ENCODE measurements around the gene ACADL.
"Not testable (repeated sequence)": the region's sequence is repeated elsewhere in the genome, so short reads cannot be mapped to it uniquely, and the experiment has no call there.

The ACADL gene

DNA sequence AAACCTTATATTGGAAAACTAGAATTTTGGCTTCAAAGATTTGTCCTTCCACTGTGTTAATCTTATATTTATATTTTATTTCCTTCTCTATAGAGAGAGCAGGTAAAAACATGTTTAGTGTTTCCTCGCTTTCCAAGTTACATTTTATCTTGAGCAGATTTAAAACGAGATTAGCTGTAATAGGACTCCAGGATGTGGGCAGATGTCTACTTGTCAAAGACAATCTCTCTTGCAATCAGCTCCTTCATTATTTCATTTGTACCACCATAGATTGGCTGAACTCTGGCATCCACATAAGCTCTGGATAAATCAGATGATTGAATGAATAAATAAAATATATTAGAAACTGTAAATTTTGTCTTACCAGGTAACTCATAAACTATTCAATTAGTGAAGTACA, 36.5 kb downstream of the ACADL start:
- DNase-seq (ENCODE audit: insufficient read length, low spot score) (no peak), FAIRE-seq (no peak)
- TF ChIP-seq POLR2AphosphoS5 (IDR thresholded peaks at IDR 0.05; ENCODE audit: low read depth, low read length) (no peak), TAF1 (IDR thresholded peaks at IDR 0.05; ENCODE audit: low read depth, low read length) (no peak), POLR2A (IDR thresholded peaks at IDR 0.05; ENCODE audit: low read depth, low read length) (no peak), PAX5 (IDR thresholded peaks at IDR 0.05; ENCODE audit: insufficient read depth, low read length, severe bottlenecking) (no peak), POU2F2 (IDR thresholded peaks at IDR 0.05; ENCODE audit: low read depth, low read length) (no peak), SPI1 (IDR thresholded peaks at IDR 0.05; ENCODE audit: low read depth, low read length) (no peak)

DNA sequence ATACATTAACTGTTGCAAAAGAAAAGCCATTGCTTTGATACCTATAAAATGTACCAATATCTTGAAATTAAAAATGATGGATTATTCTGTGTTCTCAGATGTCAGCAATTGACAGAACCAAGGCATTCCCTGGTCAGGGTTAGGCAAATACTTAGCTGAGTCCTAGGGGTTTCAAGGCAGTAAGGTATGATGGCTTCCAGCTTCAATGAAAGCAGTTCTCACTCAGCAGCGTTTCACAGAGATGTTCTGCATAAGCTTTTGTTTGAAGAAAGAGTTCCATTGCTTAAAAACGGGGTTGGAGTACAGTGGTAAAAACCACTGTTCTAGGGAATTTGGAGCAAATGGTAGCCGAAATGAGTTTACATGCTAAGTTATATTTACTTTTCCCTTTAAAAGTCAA, 37.1 kb downstream of the ACADL start:
- no peak for TF ChIP-seq POLR2A (IDR thresholded peaks at IDR 0.05; ENCODE audit: low read depth, low read length)
- no peak for TF ChIP-seq SPI1 (IDR thresholded peaks at IDR 0.05; ENCODE audit: low read depth, low read length)
- TF ChIP-seq POU2F2 (IDR thresholded peaks at IDR 0.05; ENCODE audit: low read depth, low read length), result no peak
- no peak for TF ChIP-seq POLR2AphosphoS5 (IDR thresholded peaks at IDR 0.05; ENCODE audit: low read depth, low read length)
- TF ChIP-seq PAX5 (IDR thresholded peaks at IDR 0.05; ENCODE audit: insufficient read depth, low read length, severe bottlenecking), result no peak
- TF ChIP-seq TAF1 (IDR thresholded peaks at IDR 0.05; ENCODE audit: low read depth, low read length), result no peak
- FAIRE-seq (no peak), DNase-seq (ENCODE audit: insufficient read length, low spot score) (no peak)

DNA sequence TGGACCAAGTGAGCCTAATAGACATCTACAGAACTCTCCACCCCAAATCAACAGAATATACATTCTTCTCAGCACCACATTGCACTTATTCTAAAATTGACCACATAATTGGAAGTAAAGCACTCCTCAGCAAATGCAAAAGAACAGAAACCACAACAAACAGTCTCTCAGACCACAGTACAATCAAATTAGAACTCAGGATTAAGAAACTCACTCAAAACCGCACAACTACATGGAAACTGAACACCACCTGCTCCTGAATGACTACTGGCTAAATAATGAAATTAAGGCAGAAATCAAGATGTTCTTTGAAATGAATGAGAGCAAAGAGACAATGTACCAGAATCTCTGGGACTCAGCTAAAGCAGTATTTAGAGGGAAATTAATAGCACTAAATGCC, 41.3 kb downstream of the ACADL start:
- not testable (repeated sequence) for DNase-seq (ENCODE audit: insufficient read length, low spot score); FAIRE-seq

DNA sequence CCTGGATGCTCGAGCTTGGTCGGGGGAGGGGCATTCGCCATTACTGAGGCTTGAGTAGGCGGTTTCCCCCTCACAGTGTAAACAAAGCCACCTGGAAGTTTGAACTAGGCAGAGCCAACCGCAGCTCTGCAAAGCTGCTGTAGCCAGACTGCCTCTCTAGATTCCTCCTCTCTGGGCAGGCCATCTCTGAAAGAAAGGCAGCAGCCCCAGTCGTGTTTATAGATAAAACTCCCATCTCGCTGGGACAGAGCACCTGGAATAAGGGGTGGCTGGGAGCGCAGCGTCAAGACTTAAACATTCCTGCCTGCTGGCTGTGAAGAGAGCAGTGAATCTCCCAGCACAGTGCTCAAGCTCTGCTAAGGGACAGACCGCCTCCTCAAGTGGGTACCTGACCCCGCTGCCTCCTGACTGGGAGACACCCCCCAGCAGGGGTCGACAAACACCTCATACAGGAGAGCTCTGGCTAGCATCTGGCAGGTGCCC, 43.6 kb downstream of the ACADL start:
- DNase-seq (ENCODE audit: insufficient read length, low spot score), result not testable (repeated sequence)

DNA sequence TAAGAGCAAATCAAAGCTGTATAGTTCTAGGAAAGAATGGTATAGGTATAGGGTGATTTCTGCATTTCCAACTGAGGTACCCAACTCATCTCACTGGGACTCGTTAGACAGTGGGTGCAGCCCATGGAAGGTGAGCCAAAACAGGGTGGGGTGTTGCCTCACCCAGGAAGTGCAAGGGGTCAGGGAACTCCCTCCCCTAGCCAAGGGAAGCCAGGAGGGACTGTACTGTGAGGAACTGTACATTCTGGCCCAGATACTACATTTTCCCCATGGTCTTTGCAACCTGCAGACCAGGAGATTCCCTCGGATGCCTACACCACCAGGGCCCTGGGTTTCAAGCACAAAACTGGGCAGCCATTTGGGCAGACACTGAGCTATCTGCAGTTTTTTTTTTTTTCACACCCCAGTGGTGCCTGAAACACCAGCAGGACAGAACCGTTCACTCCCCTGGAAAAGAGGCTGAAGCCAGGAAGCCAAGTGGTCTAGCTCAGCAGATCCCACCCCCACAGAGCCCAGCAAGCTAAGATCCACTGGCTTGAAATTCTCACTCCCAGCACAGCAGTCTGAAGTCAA, 44.1 kb downstream of the ACADL start:
- DNase-seq (ENCODE audit: insufficient read length, low spot score); FAIRE-seq: not testable (repeated sequence)

More for the DNA sequence above, 43.6 kb downstream of the ACADL start:
- not testable (repeated sequence) for FAIRE-seq

DNA sequence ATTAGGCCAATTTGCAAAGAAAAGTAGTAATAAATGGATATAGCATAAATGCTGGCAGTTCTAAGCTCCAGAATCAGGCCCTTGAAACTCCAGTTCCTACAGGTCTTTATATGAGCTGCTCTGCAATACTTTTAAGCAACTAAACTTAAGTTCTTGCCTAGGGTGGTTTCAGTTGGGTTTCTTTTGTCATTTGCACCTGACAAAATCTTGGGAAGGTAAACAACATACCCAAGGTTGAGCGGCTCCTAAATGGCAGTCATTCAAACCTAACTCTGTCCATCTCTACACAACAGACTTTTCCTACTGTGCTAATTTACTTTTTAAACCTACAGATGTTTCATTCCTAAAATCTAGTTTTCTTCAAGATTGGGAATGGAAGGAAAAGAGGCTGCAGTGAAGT, 44.8 kb downstream of the ACADL start:
- DNase-seq (ENCODE audit: insufficient read length, low spot score) (no peak), FAIRE-seq (no peak)
- TF ChIP-seq POLR2A (IDR thresholded peaks at IDR 0.05; ENCODE audit: low read depth, low read length) (no peak), PAX5 (IDR thresholded peaks at IDR 0.05; ENCODE audit: insufficient read depth, low read length, severe bottlenecking) (no peak), SPI1 (IDR thresholded peaks at IDR 0.05; ENCODE audit: low read depth, low read length) (no peak), POU2F2 (IDR thresholded peaks at IDR 0.05; ENCODE audit: low read depth, low read length) (no peak), POLR2AphosphoS5 (IDR thresholded peaks at IDR 0.05; ENCODE audit: low read depth, low read length) (no peak), TAF1 (IDR thresholded peaks at IDR 0.05; ENCODE audit: low read depth, low read length) (no peak)

DNA sequence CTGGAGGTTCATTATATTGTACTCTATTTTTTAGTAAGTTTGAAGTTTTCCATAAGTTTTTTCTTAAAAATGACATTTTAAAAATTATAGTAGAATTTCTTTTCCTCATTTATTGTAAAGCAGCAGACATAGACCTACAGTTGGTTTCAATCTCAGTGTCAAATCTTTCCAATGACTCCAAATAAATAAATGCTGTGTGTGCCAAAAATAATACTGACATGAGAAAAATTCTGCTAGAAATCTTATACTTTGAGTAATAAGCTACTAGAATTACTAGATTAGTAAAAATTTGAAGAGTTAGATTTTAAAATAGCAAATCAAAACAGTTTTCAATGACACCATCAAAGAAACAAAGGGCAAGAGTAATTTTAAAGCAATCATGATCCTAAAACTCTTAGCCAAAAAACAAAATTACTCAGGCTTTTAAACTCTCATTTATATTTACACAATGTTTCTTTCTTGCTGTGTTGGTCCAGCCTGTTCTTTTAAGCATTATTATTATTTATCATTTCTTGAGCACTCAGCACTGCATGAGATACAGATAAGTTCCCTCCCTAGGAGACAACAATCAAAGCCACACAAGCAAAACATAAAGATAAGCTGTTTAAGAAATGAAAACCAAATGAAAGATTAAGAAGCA, 45.8 kb downstream of the ACADL start:
- no peak for DNase-seq (ENCODE audit: insufficient read length, low spot score)
- no peak for FAIRE-seq
- TF ChIP-seq SPI1 (IDR thresholded peaks at IDR 0.05; ENCODE audit: low read depth, low read length), result no peak
- TF ChIP-seq TAF1 (IDR thresholded peaks at IDR 0.05; ENCODE audit: low read depth, low read length), result no peak
- TF ChIP-seq POLR2AphosphoS5 (IDR thresholded peaks at IDR 0.05; ENCODE audit: low read depth, low read length), result no peak
- no peak for TF ChIP-seq PAX5 (IDR thresholded peaks at IDR 0.05; ENCODE audit: insufficient read depth, low read length, severe bottlenecking)
- no peak for TF ChIP-seq POLR2A (IDR thresholded peaks at IDR 0.05; ENCODE audit: low read depth, low read length)
- no peak for TF ChIP-seq POU2F2 (IDR thresholded peaks at IDR 0.05; ENCODE audit: low read depth, low read length)

DNA sequence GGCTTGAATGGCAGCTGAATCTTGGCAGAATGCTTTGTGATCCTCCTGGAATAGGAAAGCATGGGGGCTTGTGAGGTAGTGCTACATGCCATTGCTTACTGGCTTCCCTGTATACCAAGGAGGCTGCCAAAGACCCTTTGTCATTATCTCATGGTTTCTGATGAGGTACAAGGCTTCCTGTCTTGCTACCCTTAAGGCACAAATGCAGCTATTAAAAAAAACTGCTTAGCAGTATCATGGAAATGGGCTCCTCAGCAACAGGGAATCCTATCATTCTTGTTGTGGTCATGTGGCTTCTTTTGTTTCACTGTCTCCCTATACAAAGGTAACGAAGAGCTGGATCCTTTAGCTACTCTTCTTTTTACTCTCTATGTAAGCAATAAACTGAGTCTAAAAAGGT, 47.5 kb downstream of the ACADL start:
- DNase-seq (ENCODE audit: insufficient read length, low spot score), result no peak
- TF ChIP-seq POLR2A (IDR thresholded peaks at IDR 0.05; ENCODE audit: low read depth, low read length) (no peak), POLR2AphosphoS5 (IDR thresholded peaks at IDR 0.05; ENCODE audit: low read depth, low read length) (no peak), POU2F2 (IDR thresholded peaks at IDR 0.05; ENCODE audit: low read depth, low read length) (no peak), SPI1 (IDR thresholded peaks at IDR 0.05; ENCODE audit: low read depth, low read length) (no peak), TAF1 (IDR thresholded peaks at IDR 0.05; ENCODE audit: low read depth, low read length) (no peak), PAX5 (IDR thresholded peaks at IDR 0.05; ENCODE audit: insufficient read depth, low read length, severe bottlenecking) (no peak)
- FAIRE-seq, result no peak

DNA sequence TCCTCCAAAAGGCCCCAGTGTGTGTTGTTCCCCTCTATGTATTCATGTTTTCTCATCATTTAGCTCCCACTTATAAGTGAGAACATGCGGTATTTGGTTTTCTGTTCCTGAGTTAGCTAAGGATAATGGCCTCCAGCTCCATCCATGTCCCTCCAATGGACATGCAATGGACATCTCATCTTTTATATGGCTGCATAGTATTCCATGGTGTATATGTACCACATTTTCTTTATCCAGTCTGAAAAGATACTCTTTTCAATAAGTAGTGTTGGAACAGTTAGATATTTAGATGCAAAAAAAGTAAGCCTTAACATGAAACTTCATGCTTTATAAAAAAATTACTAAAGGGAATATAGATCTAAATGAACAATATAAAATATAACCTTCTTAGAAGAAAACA, 48.1 kb downstream of the ACADL start:
- FAIRE-seq; DNase-seq (ENCODE audit: insufficient read length, low spot score): not testable (repeated sequence)

DNA sequence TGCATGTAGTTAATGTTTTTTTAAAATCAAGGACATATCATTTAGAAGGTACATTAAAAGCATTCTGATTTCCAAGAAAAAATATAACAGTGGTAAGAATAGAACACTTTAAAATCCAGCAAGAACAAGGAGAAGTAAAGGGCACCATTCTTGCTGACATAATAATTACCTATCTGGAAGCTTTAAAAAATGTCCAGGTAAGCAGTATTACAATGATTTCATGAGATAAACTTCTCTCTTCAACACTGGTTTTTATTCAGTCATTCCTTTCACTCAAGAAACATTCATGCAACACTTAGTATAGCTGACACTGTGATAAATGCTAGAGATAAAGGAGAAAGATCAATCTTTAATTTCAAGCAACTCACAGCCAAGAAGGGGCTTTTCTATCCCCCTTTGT, 51.2 kb downstream of the ACADL start:
- no peak for FAIRE-seq

DNA sequence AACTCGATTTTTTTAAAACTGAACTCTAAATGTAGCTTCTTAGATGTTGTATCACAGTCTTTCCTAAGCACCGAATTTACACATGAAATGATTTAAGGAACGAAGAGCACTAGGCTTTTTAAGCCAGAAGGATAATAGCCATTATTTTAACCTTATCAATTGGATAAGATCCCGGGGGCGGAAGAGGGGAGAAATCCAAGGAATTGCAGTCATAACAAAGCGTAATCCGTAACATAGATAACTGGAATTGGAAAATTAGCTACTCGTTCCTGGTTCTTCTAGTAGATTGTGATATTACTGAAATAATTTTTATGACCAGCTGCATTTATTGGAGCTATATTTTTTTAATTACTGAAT, 53.0 kb downstream of the ACADL start:
- no peak for FAIRE-seq
- no peak for DNase-seq (ENCODE audit: insufficient read length, low spot score)
- no peak for TF ChIP-seq POLR2AphosphoS5 (IDR thresholded peaks at IDR 0.05; ENCODE audit: low read depth, low read length)
- TF ChIP-seq POLR2A (IDR thresholded peaks at IDR 0.05; ENCODE audit: low read depth, low read length), result no peak
- TF ChIP-seq POU2F2 (IDR thresholded peaks at IDR 0.05; ENCODE audit: low read depth, low read length), result no peak
- TF ChIP-seq PAX5 (IDR thresholded peaks at IDR 0.05; ENCODE audit: insufficient read depth, low read length, severe bottlenecking), result no peak

More for the DNA sequence above, 51.2 kb downstream of the ACADL start:
- no peak for DNase-seq (ENCODE audit: insufficient read length, low spot score)
- TF ChIP-seq POU2F2 (IDR thresholded peaks at IDR 0.05; ENCODE audit: low read depth, low read length) (no peak), PAX5 (IDR thresholded peaks at IDR 0.05; ENCODE audit: insufficient read depth, low read length, severe bottlenecking) (no peak), TAF1 (IDR thresholded peaks at IDR 0.05; ENCODE audit: low read depth, low read length) (no peak), POLR2A (IDR thresholded peaks at IDR 0.05; ENCODE audit: low read depth, low read length) (no peak), POLR2AphosphoS5 (IDR thresholded peaks at IDR 0.05; ENCODE audit: low read depth, low read length) (no peak), SPI1 (IDR thresholded peaks at IDR 0.05; ENCODE audit: low read depth, low read length) (no peak)

All from GM12891 (cell line).